ENCODE data around the gene ROS1. TPM values are rescaled to one million over a fixed set of nuclear protein-coding genes. Genes with fewer than 3 reads are reported as not detected.

Gene ROS1
- total RNA-seq, 1 donor from 2014 or later = not detected

DNA sequence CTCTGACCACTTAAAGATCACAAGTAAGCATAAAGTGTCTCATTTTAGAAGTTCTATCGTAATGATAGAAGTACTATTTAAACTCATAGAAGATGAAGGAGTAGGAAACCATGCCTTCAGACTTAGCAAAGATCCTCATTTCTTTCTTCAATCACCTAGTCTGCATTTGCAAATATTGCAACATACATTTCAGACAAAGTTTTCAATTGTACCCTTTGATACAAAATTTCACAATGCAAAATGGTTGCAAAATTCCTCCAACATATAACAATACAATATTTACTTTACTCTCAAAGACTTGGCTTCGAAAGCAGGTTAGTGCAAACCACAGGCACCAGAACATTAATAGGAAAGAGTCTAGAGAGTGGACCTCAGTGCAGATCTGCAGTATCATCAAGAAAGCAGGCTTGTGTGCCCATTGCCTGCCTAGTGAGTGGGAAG lies 16.1 kb upstream of the ROS1 start:
- intact Hi-C loops (cut with micrococcal nuclease) = no loop called here

DNA sequence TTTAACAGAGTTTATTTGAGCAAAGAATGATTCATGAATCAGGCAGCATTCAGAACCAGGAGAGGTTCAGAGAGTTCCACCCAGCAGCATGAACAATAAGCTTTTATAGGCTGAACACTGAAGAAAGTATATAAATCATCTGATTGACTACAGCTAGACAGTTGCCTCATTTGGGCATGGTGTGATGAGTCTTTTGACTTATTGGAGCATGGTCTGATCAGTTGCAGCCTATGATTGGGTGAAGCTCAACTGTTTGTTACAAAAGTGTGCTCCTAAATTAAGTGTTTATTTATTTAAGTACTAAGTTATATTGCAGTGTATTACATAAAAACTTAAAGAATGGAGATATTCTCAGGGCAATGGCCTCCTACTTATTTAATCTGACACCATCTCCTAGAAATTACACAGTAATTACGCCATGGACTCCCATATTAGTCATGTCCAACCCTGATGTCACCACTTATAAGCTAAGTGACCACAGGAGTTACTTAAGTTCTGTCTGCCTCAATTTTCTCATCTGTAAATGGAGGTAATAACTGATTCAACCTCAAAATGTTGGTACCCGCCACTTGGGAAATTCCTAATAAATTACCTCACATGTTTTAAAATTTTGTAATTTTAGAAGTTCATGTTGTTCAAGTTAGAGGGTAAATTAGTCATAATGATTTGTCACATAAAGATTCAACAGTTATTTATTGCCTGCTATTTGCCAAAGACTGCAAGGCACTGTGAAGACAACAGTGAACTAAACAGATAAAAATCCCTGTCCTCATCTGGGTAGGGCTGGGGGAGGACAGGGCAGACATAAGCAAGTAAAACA lies 15.2 kb upstream of the ROS1 start:
- intact Hi-C loops (cut with micrococcal nuclease) = no loop called here

DNA sequence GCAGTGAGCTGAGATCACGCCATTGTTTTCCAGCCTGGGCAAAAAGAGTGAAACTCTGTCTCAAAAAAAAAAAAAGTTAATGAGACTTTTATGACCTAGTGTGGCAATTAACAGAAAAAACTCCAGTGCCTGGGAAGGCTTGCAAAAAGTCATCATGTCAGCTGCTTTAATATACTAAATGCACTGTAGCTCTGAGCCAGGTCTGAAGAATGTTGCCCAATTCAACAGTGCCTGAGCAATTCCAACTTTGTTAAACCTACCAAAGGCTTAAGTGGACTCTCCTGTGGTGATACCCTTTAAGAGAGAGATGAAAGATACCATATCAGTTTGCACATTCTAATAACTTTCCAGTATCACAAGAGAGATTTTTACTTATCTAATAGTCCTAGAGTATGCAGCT lies 6.5 kb upstream of the ROS1 start:
- intact Hi-C loops (cut with micrococcal nuclease) = no loop called here

DNA sequence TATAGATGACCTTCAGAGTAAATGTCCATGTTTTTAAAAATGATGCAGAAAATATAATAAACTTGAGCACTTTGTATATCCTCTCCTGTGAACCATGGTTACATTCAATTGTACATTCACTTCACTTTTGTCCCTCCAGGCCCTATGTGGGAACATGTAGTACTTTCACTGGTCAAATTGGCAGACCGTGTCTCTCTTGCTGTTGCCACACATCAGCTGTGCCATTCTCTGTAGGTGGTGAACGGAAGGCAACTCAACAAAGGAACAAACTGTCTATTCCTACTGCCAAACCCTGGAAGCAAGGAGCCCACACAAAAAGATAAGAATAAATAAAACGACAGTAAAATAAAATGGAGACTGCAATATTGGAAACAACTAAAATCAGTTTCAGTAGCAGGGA lies 2.0 kb downstream of the ROS1 start:
- intact Hi-C loops (cut with micrococcal nuclease) = no loop called here

DNA sequence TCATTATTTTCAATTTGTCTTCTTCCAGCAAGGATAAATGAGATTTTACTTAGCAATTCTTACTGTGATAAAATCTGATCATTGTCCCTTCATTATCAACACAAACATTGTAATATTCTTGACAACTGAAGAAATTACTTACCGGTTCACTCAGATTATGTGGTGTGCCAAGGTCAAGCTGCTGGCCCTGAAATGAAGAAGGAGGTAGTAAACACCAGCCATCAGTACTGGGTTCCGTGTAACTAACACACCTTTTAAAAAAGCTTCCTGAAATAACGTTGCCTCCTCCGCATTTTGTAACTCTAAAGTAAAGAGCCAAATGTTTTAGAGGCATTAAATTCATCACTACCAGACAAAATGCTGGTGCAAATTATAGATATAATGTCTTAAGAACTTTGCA lies 7.4 kb downstream of the ROS1 start:
- intact Hi-C loops (cut with micrococcal nuclease) = no loop called here

DNA sequence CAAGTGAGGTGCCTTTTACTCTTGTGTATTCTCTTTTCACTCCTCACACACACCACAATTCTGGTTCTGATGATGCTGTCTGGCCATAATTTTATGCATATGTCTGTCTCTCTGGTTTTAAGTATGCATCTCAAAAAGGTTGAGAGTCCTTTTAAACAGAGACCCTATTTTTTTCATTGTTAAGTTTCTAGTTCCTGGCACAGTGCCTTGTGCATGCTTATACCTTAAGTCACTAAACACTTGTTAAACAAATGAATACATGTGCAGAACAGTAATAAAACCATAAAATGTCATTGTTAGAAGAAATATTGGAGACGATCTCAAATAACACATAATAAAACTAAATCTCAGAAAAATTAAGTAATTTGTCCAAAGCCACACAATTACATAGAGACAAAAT lies 7.9 kb downstream of the ROS1 start:
- intact Hi-C loops (cut with micrococcal nuclease) = no loop called here

DNA sequence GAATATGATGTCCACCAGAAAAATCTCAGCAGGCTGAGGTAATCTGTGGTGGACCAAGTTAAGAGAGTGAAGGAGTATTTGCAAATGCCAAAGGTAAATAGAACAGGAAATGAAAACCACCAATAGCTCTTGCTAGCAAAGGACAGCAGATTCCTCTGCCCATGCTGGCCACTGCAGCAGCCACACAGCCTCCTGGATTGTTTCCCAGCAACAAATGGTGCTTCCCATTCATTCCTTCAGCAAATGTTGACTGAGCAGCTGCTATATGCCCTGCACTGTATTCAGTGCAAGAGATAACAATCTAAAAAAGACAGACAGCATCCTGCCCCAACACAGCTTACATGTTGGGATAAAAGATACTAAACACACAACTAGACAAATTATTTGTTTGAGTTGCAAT lies 11.0 kb downstream of the ROS1 start:
- intact Hi-C loops (cut with micrococcal nuclease) = no loop called here

DNA sequence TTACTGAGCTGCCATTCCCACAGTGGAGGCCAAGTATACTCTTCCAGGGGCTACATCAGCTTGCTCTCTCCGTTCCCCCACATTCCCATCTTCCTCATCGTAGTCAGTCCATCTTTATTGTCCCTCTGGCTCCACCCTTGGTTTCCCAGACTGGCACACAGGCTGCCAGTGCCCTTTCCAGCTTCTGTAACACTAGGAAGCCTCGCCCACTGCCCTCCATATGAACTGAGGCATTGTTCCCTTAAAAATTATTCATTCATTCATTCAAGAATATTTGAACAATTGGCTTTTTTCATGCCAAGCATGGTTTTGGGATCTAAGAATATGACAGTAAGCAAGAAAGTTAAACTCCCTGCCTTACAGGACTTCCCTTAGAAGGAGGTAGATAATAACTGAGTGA lies 14.3 kb downstream of the ROS1 start:
- intact Hi-C loops (cut with micrococcal nuclease) = no loop called here

DNA sequence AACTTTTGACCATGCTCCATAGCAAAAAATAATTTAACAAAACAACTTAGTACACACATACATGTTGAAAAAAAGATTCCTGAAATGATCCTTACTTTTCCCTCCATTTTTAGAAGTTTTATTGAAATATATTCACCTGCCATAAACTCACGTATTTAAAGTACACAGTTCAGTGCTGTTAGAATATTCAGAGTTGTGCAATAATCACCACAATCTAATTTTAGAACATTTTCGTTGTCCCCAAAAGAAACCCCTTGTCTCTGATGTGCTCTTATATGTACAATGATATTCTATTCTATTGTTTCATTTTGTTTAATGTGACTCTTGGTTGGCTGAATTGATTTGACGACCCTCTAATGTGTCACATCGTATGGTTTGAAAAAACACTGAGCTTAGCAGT lies 15.9 kb downstream of the ROS1 start:
- intact Hi-C loops (cut with micrococcal nuclease) = no loop called here

DNA sequence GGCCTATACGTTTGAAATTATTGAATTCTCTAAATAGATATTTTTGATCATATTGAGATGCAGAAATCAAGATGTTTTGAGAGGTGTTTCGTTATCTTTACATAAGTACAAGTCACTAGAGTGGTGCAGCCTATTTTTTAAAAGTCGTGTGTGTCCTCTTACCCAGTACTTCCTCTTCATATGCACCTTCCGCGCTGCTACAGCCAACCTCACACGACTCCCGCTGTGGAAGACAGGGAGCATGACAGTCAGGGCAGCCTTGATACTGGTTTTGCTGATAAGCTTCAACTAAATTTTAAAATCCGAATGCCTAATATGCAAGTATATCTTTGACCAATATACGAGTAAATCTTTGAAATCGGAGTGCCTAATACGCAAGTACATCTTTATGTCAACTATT lies 16.3 kb downstream of the ROS1 start:
- intact Hi-C loops (cut with micrococcal nuclease) = no loop called here

DNA sequence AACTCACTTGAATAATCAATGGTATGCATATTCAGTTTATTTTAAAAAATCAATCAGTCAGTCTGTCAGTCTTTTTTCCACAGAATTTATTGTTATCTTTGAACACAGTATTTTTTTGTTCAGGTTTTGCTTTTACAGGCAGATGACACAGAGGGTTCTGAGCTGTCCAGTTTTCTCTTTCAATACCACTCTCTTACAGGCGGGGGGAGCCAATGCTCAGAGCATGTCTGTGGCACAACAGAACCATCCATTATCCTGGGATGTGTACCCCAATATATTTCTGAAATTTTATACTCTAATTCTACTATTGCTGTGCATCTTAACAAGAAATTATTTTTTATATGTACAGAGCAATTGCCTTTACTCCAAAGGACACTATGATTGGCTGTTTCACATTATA lies 21.2 kb downstream of the ROS1 start:
- intact Hi-C loops (cut with micrococcal nuclease) = loop anchor here (5.0 kb wide), 1 partner anchor 198 kb away; the partner anchor contains the start of gene GOPC

DNA sequence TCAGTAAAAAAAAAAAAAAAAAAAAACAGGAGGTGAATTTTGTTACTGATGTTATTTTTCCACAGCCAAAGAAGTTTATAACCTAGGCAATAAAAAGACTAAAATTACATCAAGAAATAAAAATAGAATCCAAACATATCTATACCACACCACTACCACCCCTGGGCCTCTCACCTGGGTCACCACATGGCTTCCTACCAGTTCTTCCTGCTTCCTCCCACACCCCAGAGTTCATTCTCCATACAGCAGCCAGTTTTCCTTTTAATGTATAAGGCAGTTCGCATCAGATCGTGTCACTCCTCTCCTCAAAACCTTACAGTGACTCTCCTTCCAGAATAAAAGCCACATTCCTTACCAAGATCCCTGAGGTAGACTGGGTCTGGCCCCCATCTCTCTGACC lies 23.9 kb downstream of the ROS1 start:
- intact Hi-C loops (cut with micrococcal nuclease) = loop anchor here (5.0 kb wide), 1 partner anchor 201 kb away; the partner anchor contains the start of gene GOPC

DNA sequence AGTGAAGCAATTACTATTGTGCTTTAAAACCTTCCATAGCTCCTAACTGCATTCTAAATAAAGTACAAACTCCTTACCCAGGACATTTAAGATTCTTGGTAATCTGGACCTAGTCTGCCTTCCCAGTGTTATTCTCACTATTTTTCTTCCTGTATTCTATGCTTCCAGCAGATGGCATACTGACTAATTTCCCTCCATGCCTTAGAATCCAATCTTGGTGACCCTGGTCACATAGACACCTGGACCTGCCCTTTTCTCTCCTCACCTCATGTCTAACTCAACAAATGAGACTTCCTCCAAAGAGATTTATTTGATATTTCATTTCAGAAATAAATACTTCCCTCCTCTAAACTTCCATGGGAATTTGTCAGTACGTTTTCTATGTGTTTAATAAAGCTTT lies 25.8 kb downstream of the ROS1 start:
- intact Hi-C loops (cut with micrococcal nuclease) = loop anchor here (5.0 kb wide), 1 partner anchor 202 kb away; the partner anchor contains the start of gene GOPC

DNA sequence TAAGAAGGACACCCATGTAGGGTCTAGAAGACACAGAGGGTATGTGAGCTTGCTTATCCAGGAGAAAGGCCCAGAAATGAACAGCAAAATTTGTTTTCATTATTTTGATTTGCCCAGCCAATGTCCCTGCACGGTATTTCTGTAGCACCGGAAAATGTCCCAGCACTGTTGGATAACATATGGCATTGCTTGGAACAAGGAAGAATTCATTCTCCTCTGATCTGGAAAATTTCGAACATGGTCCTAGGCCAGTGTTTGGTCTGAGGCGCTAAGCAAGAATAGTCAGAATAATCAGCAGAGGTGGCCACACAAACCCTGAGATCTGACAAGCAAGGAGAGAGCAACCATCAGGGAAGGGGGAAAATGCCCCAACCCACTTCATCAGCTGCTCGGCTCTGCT lies 26.6 kb downstream of the ROS1 start:
- intact Hi-C loops (cut with micrococcal nuclease) = no loop called here

DNA sequence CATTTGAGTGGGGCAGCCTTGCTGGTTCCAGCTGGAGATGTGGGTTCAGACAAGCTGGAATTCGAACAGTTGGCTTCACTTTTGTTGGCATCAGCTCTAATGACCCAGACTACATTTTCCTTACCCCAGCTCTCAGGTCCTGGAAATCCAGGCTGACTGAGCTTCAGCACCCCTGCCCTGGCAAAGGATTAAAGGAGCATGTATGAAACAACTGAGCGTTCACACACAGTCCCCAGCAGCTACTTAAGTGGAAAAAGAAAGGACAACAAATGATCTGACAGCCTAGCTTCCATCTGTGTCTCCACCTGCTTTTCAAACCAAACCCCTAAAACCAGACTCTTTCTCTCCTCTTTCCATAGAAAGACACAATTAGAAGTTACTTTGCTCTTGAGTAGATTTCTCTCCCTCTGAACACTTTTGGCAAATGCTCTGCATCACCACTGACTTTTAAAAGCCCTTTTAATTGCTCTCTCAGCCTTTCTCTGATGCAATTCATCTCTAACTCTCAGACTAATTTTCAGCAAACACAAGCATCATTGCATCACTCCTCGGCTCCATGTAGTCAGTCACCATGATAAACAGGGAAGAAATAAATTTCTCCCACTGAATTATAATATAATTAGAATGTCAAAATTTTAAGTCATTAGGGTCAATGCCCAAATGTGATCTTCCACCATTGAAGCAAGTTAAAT lies 28.1 kb downstream of the ROS1 start:
- intact Hi-C loops (cut with micrococcal nuclease) = no loop called here

DNA sequence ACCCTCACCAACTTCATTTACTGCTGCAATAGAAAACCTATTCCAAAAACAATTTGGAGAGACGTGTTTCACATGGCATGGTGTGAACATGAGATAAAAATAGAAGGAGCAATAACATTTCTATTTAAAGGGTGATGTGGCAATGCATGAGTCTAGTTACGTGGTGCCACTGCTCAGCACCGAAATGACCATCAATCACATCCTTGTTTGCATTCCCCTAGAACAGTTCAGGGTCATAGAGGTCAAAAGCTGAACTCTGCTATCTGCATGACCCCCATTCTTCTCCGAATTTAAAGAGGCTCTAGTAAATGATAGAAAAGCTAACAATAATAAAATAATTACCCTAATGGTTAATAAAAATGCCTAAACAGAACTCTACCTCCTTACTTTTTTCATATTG lies 29.5 kb downstream of the ROS1 start:
- intact Hi-C loops (cut with micrococcal nuclease) = no loop called here

DNA sequence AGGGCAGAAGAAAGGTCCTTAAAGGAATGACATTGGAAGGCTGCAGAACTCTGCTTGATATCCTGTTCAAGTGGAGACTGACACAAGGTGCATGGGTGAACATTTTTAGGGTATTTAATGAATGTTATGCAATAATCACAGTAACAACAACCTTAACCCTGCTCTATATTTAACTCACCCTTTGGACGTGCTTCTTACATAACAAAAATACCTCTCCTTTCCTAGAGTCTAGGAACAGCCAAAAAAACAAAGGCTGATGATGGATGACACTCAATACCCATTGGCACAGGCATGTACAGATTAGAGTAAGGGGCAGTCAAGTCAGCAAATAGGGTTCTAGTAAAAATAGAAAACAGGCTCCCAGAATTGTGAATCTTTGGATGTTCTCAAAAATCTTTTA lies 30.6 kb downstream of the ROS1 start:
- intact Hi-C loops (cut with micrococcal nuclease) = no loop called here

DNA sequence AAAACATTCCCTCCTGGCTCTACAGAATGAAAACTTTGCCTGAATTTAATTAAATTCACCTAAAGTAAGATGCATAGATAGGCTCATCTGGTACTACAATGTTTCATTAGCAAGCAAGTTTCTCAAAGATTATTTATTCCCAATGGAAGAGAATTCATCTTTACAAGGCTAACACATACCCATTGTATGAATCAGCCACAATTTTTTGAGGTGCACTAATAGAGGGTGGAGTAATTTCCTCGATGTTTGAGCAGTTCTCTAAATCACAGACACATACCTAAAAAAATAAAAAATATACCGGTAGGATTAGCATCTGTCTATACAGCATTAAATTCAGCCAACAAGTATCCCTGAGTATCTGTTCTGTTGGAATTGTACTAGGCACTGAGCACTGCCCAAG lies 32.7 kb downstream of the ROS1 start:
- intact Hi-C loops (cut with micrococcal nuclease) = no loop called here

DNA sequence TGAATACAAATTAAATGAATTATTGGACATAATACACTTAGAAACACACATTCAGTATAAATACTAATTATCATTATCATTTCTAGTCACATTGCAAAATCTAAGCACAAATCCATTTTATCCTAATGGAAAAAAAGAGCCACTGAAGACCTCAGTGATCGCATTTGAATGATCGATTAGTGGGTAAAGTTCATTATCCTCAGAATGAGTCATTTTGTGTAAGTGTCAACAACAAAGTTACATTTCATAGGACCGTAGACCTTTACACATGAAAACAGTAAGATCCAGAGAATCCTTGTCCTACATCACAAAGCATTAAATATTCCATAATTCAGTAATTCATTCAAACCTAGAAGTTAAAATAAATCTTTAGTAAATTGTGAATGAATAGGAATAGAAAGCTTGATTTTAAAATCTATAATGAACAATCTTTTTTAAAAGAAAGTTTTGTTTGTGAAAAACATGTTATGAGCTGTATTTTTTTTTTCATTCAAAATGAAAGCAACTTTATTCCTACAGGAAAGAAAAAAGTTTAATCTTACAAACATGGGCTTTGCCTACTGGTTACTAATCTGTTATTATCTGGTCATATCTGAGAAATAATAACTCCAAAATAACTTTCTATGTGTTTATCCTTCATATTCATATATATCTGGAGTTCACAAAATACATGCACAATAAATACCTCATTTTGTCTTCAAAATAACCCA lies 33.7 kb downstream of the ROS1 start:
- intact Hi-C loops (cut with micrococcal nuclease) = no loop called here

DNA sequence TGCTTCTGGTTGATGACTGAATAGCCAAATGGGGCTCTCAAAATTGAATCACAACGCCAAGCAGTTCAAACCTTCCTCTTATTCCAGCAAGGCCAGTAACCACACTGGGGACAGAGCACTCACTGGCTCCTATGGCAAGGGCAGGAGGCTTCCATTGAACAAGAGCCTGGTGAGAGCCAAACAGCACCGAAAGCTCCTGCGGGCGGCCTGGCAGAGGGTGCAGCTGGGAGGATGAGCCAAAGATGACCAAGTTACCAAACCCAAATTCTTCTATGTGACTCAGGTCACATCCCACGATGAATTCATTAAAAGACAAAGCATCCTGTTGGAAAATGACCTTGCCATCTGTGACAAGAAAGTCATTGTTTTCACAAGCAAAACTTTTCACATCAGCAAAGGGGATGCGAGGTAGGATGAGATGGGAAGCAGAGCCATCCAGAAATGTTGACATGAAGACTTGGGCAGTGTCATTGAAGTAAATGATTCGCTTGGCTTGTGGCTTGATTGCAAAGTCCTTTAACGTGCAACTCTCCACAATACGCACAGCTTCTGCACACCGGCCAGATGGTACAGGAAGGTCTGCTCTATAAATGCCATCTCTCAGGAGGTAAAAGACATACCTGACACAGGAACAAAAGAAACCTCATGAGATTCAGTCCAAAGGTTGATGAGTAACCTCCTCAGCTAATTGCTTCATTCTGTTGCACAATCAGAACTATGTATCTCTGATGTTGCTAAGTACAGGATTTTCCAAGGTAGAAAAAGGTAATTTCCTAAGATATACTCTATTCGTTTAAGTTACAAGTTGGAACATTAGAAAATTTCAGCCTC lies 36.3 kb downstream of the ROS1 start:
- intact Hi-C loops (cut with micrococcal nuclease) = no loop called here

DNA sequence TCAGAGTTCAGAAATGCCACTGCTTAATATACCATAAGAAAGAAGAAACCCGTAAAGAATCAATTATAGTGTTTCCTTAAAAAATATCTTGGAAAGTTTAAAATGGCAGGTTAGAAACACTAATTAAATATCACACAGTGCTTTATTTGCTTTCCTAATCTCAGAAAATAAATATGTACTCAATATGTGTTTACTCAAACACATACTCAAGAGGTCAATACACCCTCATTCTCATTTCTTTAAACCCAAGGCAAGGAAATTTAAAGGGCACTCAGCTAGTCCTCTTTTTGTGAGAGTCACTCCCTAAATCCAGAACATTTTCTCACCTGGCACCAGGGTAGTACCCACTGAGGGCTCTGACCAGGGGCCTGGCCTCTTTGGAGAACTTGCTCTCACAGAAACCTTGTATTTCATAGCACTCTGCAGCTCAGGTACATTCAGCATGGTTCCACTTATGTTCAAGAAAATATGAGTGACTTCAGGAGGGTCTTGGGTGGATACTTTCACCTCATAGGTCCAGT lies 38.2 kb downstream of the ROS1 start:
- intact Hi-C loops (cut with micrococcal nuclease) = no loop called here

All from T-helper 2 cell treated with Interferon-gamma antibody and Interleukin-4, amounts not matched to agents 100 ng/mL and 5 ng/mL, for 36 hours (primary cell).